ENCODE results near the gene GLB1L3. TPM values are rescaled to one million over a fixed set of nuclear protein-coding genes. Genes with fewer than 3 reads are reported as not detected.

The GLB1L3 gene
- total RNA-seq, 1 experiment from 2014 or later, result 0.17 TPM

- ChIA-PET CTCF (no interaction called here), POLR2A (ENCODE audit: low non-redundant PET) (no interaction called here)
- DNase-seq (ENCODE audit: low spot score), result no peak
- intact Hi-C loops (cut with micrococcal nuclease; ENCODE audit: unreplicated experiment), result no loop called here
- H3K27me3 ChIP-seq (replicated peaks; ENCODE audit: insufficient read depth, low read depth, low read length, poor library complexity), result no peaks in the 10 kb centered on the region
- H3K4me3 ChIP-seq (ENCODE audit: low read depth, low read length, poor library complexity, severe bottlenecking), result no peak overlapping the region
- TF ChIP-seq CTCF (conservative IDR thresholded peaks at IDR 0.05; ENCODE audit: low read depth, low read length) (no peak), EZH2 (IDR thresholded peaks at IDR 0.05; ENCODE audit: borderline replicate concordance, low read depth, low read length, poor library complexity, severe bottlenecking) (no peak)
- no peaks in the 10 kb centered on the region for H3K4me1 ChIP-seq (ENCODE audit: insufficient read depth, low read length, poor library complexity, severe bottlenecking)
- no peak overlapping the region for H3K27ac ChIP-seq (ENCODE audit: low read depth, low read length, poor library complexity, severe bottlenecking)
- BruUV-seq (replicated peaks), result no TSS peak
- no peaks in the 10 kb centered on the region for H3K36me3 ChIP-seq (ENCODE audit: insufficient read depth, low read length, poor library complexity, severe bottlenecking)
- no peaks in the 10 kb centered on the region for H3K9me3 ChIP-seq (ENCODE audit: low read depth, low read length, poor library complexity, severe bottlenecking)
These were observed 71.3 kb downstream of the GLB1L3 start for GRCh38 chr11:134347441-134347840.

GRCh38 chr11:134349109-134349801 lies 73.1 kb downstream of the GLB1L3 start:
- no peak for DNase-seq (ENCODE audit: low spot score)
- TF ChIP-seq CTCF (conservative IDR thresholded peaks at IDR 0.05; ENCODE audit: low read depth, low read length) (no peak), EZH2 (IDR thresholded peaks at IDR 0.05; ENCODE audit: borderline replicate concordance, low read depth, low read length, poor library complexity, severe bottlenecking) (no peak)
- Histone ChIP-seq H3K9me3 (ENCODE audit: low read depth, low read length, poor library complexity, severe bottlenecking) (no peaks in the 10 kb centered on the region), H3K27ac (ENCODE audit: low read depth, low read length, poor library complexity, severe bottlenecking) (no peak overlapping the region), H3K4me1 (ENCODE audit: insufficient read depth, low read length, poor library complexity, severe bottlenecking) (no peaks in the 10 kb centered on the region), H3K36me3 (ENCODE audit: insufficient read depth, low read length, poor library complexity, severe bottlenecking) (no peaks in the 10 kb centered on the region), H3K27me3 (replicated peaks; ENCODE audit: insufficient read depth, low read depth, low read length, poor library complexity) (no peaks in the 10 kb centered on the region), H3K4me3 (ENCODE audit: low read depth, low read length, poor library complexity, severe bottlenecking) (no peak overlapping the region)
- ChIA-PET CTCF (no interaction called here), POLR2A (ENCODE audit: low non-redundant PET) (no interaction called here)
- intact Hi-C loops (cut with micrococcal nuclease; ENCODE audit: unreplicated experiment), result no loop called here
- no TSS peak for BruUV-seq (replicated peaks)

GRCh38 chr11:134349802-134350355 lies 73.7 kb downstream of the GLB1L3 start:
- BruUV-seq (replicated peaks), result no TSS peak
- CTCF ChIA-PET, result no interaction called here

More at GRCh38 chr11:134349802-134350355, 73.7 kb downstream of the GLB1L3 start:
- TF ChIP-seq EZH2 (IDR thresholded peaks at IDR 0.05; ENCODE audit: borderline replicate concordance, low read depth, low read length, poor library complexity, severe bottlenecking), result no peak
- no peak for TF ChIP-seq CTCF (conservative IDR thresholded peaks at IDR 0.05; ENCODE audit: low read depth, low read length)
- Histone ChIP-seq H3K9me3 (ENCODE audit: low read depth, low read length, poor library complexity, severe bottlenecking) (no peaks in the 10 kb centered on the region), H3K4me1 (ENCODE audit: insufficient read depth, low read length, poor library complexity, severe bottlenecking) (no peaks in the 10 kb centered on the region), H3K27me3 (replicated peaks; ENCODE audit: insufficient read depth, low read depth, low read length, poor library complexity) (no peaks in the 10 kb centered on the region), H3K27ac (ENCODE audit: low read depth, low read length, poor library complexity, severe bottlenecking) (no peak overlapping the region), H3K36me3 (ENCODE audit: insufficient read depth, low read length, poor library complexity, severe bottlenecking) (no peaks in the 10 kb centered on the region), H3K4me3 (ENCODE audit: low read depth, low read length, poor library complexity, severe bottlenecking) (no peak overlapping the region)
- DNase-seq (ENCODE audit: low spot score), result no peak
- intact Hi-C loops (cut with micrococcal nuclease; ENCODE audit: unreplicated experiment), result no loop called here
- POLR2A ChIA-PET (ENCODE audit: low non-redundant PET), result no interaction called here
